GM13977 (cell line): ENCODE data around the gene ERRFI1.
"Not testable (repeated sequence)": the region's sequence is repeated elsewhere in the genome, so short reads cannot be mapped to it uniquely, and the experiment has no call there.

ENCODE experiments used
- DNase-seq: peaks from one replicate; pipeline ENCODE4 v3.0.0; 2012; ENCODE audit warnings: low spot score
- in situ Hi-C: fragments of 300-500 bp; cut with MboI; formaldehyde crosslinking; loops from one replicate; pipeline ENCODE4 v1.12.0; 2022; ENCODE audit warnings: low sequenced_read_pairs, low pct_unique_long_range_greater_than_20kb, mixed read lengths, inconsistent platforms; ENCODE audit not compliant: unreplicated experiment
- TF ChIP-seq, protein P1 (sequence below): IDR thresholded peaks from 2 replicates; pipeline ENCODE4 v1.5.1; 2012; ENCODE audit warnings: mild to moderate bottlenecking, control low read depth; ENCODE audit not compliant: insufficient read depth; ENCODE audit errors: extremely low read depth, missing control alignments

The ERRFI1 gene

DNA sequence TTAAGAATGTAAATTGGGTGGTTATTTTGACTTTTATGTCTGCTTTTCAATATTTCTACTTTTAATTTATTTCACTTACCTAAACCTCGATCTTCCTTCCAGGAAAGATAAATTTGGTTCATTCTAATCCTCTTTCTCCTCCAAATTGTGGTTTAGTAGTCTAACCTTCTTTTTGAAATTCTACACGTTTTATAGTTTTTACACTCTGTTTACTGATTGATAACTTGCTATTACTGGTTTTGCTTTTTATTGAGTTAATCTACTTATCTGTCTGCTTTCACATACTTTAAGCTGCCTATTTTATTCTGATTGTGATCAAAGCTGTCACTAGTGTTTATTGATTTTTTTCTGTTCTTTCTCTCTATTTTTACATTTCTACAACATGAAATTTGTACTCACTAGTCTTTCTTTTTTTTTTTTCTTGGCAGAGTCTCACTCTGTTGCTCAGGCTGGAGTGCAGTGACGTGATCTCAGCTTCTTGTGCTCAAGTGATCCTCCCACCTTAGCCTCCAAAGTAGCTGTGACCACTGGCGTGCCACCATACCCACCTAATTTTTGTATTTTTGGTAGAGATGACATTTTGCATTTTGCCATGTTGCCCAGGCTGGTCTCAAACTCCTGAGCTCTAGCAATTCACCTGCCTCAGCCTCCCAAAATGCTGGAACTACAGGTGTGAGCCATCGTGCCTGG lies 27.9 kb upstream of the ERRFI1 start:
- TF ChIP-seq, protein P1, sequence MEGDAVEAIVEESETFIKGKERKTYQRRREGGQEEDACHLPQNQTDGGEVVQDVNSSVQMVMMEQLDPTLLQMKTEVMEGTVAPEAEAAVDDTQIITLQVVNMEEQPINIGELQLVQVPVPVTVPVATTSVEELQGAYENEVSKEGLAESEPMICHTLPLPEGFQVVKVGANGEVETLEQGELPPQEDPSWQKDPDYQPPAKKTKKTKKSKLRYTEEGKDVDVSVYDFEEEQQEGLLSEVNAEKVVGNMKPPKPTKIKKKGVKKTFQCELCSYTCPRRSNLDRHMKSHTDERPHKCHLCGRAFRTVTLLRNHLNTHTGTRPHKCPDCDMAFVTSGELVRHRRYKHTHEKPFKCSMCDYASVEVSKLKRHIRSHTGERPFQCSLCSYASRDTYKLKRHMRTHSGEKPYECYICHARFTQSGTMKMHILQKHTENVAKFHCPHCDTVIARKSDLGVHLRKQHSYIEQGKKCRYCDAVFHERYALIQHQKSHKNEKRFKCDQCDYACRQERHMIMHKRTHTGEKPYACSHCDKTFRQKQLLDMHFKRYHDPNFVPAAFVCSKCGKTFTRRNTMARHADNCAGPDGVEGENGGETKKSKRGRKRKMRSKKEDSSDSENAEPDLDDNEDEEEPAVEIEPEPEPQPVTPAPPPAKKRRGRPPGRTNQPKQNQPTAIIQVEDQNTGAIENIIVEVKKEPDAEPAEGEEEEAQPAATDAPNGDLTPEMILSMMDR, result no peak
- in situ Hi-C loops, result no loop called here
- DNase-seq, result no peak

DNA sequence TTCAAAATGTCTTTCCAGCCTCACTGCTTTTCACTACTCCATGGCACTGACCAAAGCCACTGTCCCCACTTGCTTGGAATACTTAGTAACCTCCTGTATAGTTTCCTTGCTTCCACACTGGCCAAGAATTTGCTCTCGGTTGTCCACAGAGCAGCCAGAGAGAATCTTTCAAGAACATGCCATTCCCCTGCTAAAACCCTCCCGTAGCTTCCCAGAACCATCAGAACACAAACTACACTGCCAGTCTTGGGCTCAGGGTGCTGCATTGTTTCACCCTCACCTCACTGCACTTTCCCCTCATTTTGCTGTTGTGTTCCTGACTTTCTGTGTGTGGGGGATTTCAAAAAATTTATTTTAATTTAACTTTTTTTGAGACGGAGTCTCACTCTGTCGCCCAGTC lies 25.5 kb upstream of the ERRFI1 start:
- no peak for DNase-seq
- TF ChIP-seq, protein P1, result no peak
- in situ Hi-C loops, result no loop called here

DNA sequence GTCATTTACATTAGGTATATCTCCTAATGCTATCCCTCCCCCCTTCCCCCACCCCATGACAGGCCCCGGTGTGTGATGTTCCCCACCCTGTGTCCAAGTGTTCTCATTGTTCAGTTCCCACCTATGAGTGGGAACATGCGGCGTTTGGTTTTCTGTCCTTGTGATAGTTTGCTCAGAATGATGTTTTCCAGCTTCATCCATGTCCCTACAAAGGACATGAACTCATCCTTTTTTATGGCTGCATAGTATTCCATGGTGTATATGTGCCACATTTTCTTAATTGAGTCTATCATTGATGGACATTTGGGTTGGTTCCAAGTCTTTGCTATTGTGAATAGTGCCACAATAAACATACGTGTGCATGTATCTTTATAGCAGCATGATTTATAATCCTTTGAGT lies 23.1 kb upstream of the ERRFI1 start:
- DNase-seq, in situ Hi-C loops: not testable (repeated sequence)

DNA sequence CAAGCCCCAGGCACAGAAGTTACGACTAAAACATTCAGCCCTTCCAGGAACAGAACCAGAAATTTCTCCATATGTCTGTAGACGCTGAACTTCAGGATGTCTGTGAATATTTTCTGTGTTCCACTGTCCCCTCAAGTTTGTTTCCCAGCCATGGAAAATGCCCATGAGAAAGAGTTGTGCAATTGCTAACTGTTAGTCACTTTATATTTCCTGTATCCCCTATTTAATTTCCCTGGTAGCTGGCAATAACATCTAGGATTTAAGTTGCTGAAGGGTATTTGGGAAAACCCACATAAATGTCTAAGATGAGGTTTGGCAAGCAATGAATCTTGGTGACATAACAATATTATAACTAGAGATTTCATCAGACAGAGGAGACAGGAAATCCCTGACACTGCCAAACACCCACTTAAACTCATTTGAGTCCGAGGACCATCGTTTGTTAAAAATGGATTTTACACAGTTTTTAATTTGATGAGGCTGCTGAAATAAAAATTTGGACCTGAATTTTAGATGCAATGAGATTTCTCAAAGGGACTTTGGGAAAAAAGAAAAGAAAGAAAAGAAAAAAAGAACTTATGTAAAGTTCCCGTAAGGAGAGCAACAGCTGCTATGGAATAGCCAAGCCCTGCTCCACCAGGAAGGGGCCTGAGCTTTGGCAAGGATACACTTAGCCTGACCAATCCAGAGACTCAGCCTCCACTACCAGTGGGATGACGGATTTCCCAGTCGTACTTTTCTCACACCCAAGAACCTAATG lies 21.8 kb upstream of the ERRFI1 start:
- no peak for DNase-seq
- TF ChIP-seq, protein P1, result no peak
- in situ Hi-C loops, result no loop called here

DNA sequence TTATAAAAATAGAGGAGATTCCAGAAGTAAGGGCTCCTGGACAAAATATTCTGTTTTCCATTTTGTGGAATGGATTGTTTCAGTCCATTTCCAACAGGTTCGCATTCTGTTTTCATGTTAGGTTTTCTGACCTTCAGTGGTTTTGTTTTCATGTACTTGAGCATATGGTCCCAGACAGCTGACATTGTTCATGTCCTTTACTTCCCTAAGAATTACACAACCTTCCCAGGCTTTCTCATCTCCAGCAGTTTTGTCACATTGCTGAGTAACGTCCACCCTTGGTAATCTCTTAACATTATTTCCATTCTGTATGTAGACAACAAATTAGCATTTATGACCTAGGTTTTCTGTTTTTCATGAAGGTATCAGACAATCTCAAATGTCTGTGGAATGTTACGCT lies 21.0 kb upstream of the ERRFI1 start:
- TF ChIP-seq, protein P1, result no peak
- no peak for DNase-seq
- in situ Hi-C loops, result no loop called here

DNA sequence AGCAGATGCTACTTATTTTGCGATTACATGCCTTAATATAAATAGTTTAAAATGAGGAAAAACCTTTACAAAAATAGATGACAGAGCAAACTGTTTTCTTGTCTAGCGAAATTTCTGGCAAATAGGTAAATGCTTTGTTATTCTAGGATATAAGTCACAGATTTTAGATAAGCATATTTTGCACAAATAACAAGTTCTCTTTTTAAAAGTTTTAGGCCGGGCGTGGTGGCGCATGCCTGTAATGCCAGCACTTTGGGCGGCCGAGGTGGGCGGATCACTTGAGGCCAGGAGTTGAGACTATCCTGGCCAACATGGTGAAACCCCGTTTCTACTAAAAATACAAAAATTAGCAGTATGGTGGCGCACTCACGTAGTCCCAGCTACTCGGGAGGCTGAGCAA lies 20.3 kb upstream of the ERRFI1 start:
- TF ChIP-seq, protein P1, result no peak
- in situ Hi-C loops, result no loop called here
- no peak for DNase-seq

DNA sequence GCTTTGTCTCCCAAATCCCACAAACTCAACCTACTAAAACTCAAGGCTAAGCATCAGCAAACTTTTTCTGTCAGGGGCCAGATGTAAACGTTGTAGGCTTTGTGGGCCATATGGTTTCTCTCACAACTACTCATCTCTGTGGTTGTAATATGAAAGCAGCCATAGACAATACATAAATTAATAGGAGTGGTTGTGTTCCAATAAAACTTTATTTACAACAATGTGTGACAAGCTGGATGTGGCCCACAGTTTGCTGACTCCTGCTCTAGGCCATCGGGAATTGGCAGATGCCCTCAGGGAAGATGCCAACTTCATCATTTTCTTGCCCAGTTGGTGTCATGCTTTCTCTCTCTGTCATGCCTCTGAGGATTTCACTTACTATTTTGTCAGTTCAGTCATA lies 17.5 kb upstream of the ERRFI1 start:
- TF ChIP-seq, protein P1, result no peak
- no peak for DNase-seq
- in situ Hi-C loops, result no loop called here
